GM12891 (cell line): ENCODE data around the gene COQ8B.
A peak's percentile ranks its signal among the peaks of the same experiment; 100 is the strongest.

Source experiments
- DNase-seq: peaks from one replicate; pipeline ENCODE4 v3.0.0; 2011; ENCODE audit warnings: low spot score; ENCODE audit not compliant: insufficient read length
- FAIRE-seq: peaks from 2 replicates; lab custom pipeline; 2011; peaks lifted over from hg19 to GRCh38; lab: Jason Lieb, UNC
- PAX5 ChIP-seq: IDR thresholded peaks from 2 replicates; pipeline ENCODE4 v1.6.1; 2011; ENCODE audit warnings: low read length, moderate library complexity, mild to moderate bottlenecking; ENCODE audit not compliant: insufficient read depth, severe bottlenecking
- POLR2A ChIP-seq: IDR thresholded peaks from 2 replicates; pipeline ENCODE4 v1.6.1; 2011; ENCODE audit warnings: low read depth, low read length, control low read depth
- POLR2AphosphoS5 ChIP-seq: IDR thresholded peaks from 2 replicates; pipeline ENCODE4 v1.6.1; 2011; ENCODE audit warnings: low read depth, low read length, control low read depth
- POU2F2 ChIP-seq: IDR thresholded peaks from 2 replicates; pipeline ENCODE4 v1.6.1; 2011; ENCODE audit warnings: low read depth, mild to moderate bottlenecking, control low read depth, low read length, moderate library complexity
- SPI1 ChIP-seq: IDR thresholded peaks from 2 replicates; pipeline ENCODE4 v1.6.1; 2011; ENCODE audit warnings: low read depth, low read length, control low read depth
- TAF1 ChIP-seq: IDR thresholded peaks from 2 replicates; pipeline ENCODE4 v1.6.1; 2011; ENCODE audit warnings: low read depth, low read length, control low read depth

The COQ8B gene

DNA sequence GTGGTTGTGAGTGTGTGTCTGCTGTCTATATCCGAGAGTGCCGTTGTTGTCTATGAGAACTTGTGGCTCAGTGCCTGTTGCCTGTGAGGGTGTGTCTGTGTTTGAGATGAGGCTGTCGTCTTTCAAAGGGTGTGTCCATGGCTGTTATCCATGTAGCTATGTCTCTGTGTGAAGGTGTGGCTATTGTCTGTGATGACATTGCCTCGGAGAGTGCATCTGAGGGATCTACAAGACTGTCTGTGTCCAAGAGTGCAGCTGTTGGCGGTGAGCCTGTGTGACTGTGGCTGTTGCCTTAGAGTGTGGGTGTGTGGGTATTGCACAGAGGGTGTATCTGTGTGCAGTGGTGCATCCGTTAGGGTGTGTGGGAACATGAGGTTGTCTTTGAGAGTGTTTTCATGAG lies 31.1 kb downstream of the COQ8B start:
- no peak for DNase-seq
- no peak for FAIRE-seq
- no peak for TF ChIP-seq POLR2A
- no peak for TF ChIP-seq POU2F2
- TF ChIP-seq SPI1 = no peak
- no peak for TF ChIP-seq TAF1
- no peak for TF ChIP-seq PAX5
- no peak for TF ChIP-seq POLR2AphosphoS5

DNA sequence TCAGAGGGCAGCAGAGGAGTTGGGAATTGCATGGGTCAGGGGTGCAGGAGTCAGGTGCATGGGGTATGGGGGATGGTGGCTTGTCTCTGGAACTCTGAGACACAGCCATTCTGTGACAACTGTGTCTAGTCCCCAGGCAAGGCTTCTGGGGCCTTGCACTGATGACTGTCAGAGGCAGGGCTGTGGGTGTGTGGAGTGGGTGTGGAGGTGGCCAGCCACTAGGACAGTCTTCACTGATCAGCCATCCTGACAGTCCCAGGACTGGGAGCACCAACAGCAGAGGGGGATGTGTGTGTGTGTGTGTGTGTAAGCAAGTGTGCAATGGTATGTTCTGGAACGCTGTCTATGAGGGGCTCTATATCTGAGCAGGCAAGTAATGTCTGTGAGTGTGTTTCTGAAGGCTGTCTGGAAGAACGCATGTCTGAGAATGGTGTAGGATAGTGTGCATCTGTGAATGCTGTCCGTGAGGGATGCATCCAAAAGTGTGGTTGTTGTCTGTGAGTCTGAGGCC lies 31.6 kb downstream of the COQ8B start:
- no peak for FAIRE-seq

DNA sequence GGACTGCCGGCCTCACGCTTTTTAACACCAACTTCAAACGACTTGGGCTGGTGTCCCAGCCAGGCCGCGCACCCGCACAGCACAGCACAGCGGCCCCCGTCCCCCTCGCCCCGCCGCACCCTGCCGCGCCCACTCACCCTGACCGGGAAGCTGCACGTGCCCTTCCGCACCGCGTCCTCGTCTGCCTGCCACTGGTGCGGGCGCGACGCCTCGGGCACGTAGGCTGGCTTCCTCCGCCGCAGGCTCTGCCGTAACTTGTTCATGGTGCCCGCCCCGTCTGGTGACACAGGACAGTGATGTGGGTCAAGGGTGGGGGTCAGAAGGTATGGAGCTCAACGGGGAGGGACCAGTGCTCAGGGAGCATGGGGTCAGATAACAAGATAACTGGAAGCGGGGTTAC lies 32.4 kb downstream of the COQ8B start:
- FAIRE-seq (no peak), DNase-seq (no peak)
- no peak for TF ChIP-seq POLR2AphosphoS5
- TF ChIP-seq POLR2A = no peak
- no peak for TF ChIP-seq POU2F2
- TF ChIP-seq SPI1 = no peak
- no peak for TF ChIP-seq PAX5
- no peak for TF ChIP-seq TAF1

More for the DNA sequence above, 31.6 kb downstream of the COQ8B start:
- TF ChIP-seq TAF1 (no peak), POLR2AphosphoS5 (no peak), SPI1 (no peak), POU2F2 (no peak)
- no peak for DNase-seq

DNA sequence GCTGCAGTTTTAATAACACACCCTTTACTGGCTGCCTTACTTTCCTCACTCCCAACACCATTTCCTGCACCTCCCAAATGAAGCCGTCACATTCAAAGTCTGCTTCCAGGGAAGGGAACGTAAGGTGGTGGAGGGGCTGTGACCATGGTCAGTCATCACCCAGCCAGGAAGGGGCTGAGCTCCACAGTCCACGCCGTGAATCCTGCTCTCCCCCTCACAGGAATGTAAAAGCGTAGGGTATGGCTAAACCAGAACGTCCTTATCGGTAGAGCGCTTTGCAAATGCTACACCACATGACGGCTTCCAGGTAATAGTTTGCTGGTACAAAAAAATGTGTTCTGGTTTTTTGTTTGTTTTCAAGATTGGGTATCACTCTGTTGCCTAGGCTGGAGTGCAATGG lies 33.2 kb downstream of the COQ8B start:
- FAIRE-seq (no peak), DNase-seq (no peak)
- no peak for TF ChIP-seq SPI1
- no peak for TF ChIP-seq POLR2A
- no peak for TF ChIP-seq POU2F2
- TF ChIP-seq POLR2AphosphoS5 = no peak

DNA sequence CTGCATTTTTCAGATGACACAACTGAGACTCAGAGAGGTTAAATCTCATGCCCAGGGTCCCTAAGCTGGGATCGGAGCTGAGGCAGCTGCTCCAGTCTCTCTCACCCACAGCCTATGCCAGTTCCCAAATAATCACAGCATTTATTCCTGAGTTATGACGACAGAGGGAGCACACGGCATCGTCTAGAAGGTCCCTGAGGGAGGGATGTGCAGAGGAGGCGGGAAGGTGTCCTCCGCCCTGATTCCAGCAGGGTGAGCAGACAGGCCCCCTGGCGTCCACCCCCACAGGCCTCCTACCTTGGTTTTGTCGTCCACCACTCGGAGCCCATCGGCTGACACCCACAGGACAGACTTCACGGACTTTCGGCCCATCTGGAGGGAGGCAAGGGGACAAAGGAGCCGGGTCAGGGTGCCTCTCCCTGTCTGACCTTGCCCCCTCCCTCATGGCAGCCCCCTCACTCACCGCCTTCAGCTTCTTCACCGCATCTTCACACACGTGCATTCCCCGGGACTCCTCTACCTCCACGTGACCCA lies 34.2 kb downstream of the COQ8B start:
- FAIRE-seq = no peak
- no peak for TF ChIP-seq POU2F2
- no peak for TF ChIP-seq POLR2AphosphoS5
- TF ChIP-seq PAX5 = no peak
- no peak for TF ChIP-seq TAF1
- TF ChIP-seq SPI1 = no peak
- TF ChIP-seq POLR2A = no peak
- no peak for DNase-seq

DNA sequence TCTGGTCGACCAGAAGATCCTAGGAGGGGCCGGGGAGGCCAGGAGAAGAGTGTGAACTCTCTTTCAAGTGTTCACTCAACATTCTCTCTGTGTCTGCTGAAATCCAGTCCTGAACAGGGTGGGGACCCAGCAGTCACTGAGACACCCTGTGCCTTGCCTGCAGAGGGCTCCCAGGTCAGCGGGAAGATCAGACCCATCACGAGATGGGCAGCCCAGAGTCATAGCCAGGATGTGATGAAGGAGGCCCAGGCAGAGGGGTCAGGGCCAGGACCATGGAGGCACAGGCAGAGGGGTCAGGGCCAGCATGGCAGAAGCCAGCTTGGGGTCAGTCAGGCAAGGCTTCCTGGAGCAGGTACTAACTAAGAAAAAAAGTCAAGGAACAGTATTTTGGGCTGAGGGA lies 35.6 kb downstream of the COQ8B start:
- FAIRE-seq (no peak), DNase-seq (no peak)
- no peak for TF ChIP-seq PAX5
- no peak for TF ChIP-seq POLR2A

DNA sequence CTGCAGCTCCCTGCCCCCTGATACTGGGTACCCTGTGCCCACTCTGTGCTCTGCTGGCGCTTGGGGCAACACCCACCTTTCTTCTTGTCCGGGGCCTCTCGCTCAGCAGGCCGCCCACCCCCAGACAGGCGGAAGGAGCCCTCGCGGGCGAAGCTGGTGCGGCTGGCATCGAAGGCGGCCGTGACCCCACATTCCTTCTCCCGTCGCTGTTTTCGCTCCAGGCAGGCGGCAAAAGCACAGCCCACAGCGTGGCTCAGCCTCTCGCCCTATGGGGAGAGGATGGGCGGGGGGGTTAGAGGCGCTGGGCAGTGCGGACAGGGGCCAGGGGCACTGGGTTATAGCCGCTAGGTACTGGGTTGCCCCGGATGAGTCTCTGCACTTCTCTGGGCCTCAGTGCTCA lies 39.5 kb downstream of the COQ8B start:
- FAIRE-seq (no peak), DNase-seq (no peak)
- TF ChIP-seq SPI1 = no peak
- TF ChIP-seq POLR2A = no peak
- TF ChIP-seq TAF1 = no peak
- no peak for TF ChIP-seq POU2F2
- no peak for TF ChIP-seq PAX5
- TF ChIP-seq POLR2AphosphoS5 = no peak

DNA sequence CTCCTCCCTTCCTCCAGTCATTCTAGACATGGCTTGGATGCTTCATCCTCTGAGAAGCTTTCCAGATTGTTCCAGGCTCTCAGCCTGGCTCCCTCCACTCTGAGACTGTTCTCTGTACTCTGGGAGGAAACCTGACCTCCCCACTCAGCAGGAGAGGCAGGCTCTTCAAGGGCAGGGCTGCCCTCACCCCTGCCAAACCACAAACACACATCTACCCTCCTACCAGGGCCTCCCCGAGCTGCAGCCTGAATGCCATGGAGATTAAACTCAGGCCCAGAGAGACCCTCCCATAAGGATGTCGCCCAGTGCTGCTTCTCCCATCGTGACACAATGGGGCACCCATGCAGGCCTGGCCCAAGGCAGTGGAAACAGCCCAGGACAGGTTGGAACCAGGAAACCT lies 42.4 kb downstream of the COQ8B start:
- TF ChIP-seq TAF1 (no peak), SPI1 (no peak), POLR2A (no peak), PAX5 (no peak)
- no peak for FAIRE-seq

DNA sequence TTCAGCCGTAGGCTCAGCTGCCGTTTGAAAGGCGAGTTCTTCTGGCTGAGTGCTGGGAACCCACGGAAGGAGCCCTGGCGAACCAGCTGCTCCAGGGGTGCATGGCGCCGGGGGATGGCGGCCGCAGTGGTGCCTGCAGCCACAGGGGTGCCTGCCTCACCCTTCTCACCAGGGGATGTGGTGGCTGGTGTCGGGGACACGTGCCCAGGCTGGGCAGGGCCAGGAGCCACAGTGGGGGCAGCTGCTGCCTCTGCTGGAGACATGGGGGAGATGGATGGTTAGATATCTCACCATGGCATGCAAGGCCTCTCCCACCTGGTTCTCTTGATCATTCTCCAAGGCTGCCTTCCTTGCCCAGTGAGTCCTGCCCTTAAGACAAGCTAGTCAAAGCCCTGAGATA lies 43.3 kb downstream of the COQ8B start:
- FAIRE-seq = no peak
- TF ChIP-seq TAF1 (no peak), POU2F2 (no peak)
- DNase-seq = no peak

More for the DNA sequence above, 42.4 kb downstream of the COQ8B start:
- no peak for DNase-seq

DNA sequence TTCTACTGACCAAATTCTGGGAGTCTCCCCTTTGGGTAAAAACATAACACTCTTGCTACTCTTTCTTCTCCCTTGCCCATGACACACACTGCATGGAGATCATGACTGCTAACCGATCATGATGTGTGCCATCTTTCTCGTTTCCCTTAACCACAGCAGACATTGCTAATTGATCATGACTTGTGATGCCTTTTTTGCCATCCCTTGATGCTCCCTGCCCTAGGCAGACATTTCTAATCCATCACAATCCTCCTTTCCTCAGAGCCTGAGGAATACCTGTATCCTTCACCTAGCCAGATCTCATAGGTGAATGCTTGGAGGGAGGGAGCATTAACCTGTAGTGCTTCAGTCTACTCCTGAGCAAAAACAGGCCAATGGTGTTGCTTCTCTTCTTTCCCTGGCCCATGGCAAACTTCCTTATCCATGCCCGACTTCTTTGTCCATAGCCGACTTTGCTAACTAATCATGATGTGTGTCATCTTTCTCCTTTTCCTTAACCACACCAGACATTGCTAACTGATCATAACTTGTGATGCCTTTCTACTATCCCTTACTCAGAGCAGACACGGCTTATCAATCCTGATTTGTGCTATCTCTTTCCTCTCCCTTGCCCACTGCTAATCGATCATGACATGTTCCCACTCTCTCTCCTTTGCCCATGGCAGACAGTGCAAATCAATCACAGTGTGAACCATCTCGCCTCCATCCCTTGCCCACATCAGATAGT lies 44.0 kb downstream of the COQ8B start:
- DNase-seq (no peak), FAIRE-seq (peak; percentile 40)
- TF ChIP-seq PAX5 (no peak), POU2F2 (no peak), TAF1 (no peak), POLR2AphosphoS5 (no peak), POLR2A (no peak), SPI1 (no peak)
